ENCODE results near the gene VPS26A. TPM values are rescaled to one million over a fixed set of nuclear protein-coding genes. Genes with fewer than 3 reads are reported as not detected.

VPS26A gene
- polyA plus RNA-seq, 1 experiment: 44.4 TPM

GRCh38 chr10:69086001-69086509 is 37.9 kb upstream of the VPS26A start:
- DNase-seq (ENCODE audit: low read depth, low spot score): no peak
- H3K27ac ChIP-seq (ENCODE audit: low read depth, low read length): peak overlapping the region; percentile 11
- no peaks in the 10 kb centered on the region for H3K9me3 ChIP-seq (ENCODE audit: control insufficient read depth, insufficient read depth, low read length)

GRCh38 chr10:69087590-69088470 is 36.1 kb upstream of the VPS26A start, which contains the start of gene SRGN:
TSS of gene SRGN (plus strand) at chr10:69088103. CDS start at chr10:69088158, 55 bp downstream.
- Histone ChIP-seq H3K4me3 (ENCODE audit: low read depth, low read length) (peak within 1 kb of the TSS; percentile 60), H3K9me3 (ENCODE audit: control insufficient read depth, insufficient read depth, low read length) (no peaks in the 10 kb centered on the region), H3K27me3 (ENCODE audit: control insufficient read depth, insufficient read depth, low read length) (no peaks in the 10 kb centered on the region), H3K27ac (ENCODE audit: low read depth, low read length) (peak within 1 kb of the TSS; percentile 47)
- POLR2A ChIA-PET: interaction anchor here (0.7 to 0.8 kb wide), 2 partner anchors 132 to 310 kb away, joined by 3 read pairs; no protein-coding TSS in a partner anchor
- CTCF ChIA-PET: interaction anchor here (0.5 to 1.0 kb wide), 5 partner anchors 24 to 82 kb away, joined by 3 to 5 read pairs (median 4); no protein-coding TSS in a partner anchor
- peak; percentile 33 for DNase-seq (ENCODE audit: low read depth, low spot score)
- no peak for TF ChIP-seq CTCF (IDR thresholded peaks at IDR 0.05; ENCODE audit: low read depth, low read length)

More at GRCh38 chr10:69086001-69086509, 37.9 kb upstream of the VPS26A start:
- Histone ChIP-seq H3K27me3 (ENCODE audit: control insufficient read depth, insufficient read depth, low read length) (no peaks in the 10 kb centered on the region), H3K4me3 (ENCODE audit: low read depth, low read length) (no peak overlapping the region)
- TF ChIP-seq CTCF (IDR thresholded peaks at IDR 0.05; ENCODE audit: low read depth, low read length): no peak
- ChIA-PET POLR2A (interaction anchor here (0.5 kb wide), 1 partner anchor 77 kb away, joined by 3 read pairs; no protein-coding TSS in a partner anchor), CTCF (no interaction called here)

- TF ChIP-seq CTCF (IDR thresholded peaks at IDR 0.05; ENCODE audit: low read depth, low read length): no peak
- Histone ChIP-seq H3K9me3 (ENCODE audit: control insufficient read depth, insufficient read depth, low read length) (no peaks in the 10 kb centered on the region), H3K4me3 (ENCODE audit: low read depth, low read length) (peak overlapping the region; percentile 60), H3K27ac (ENCODE audit: low read depth, low read length) (peak overlapping the region; percentile 33), H3K27me3 (ENCODE audit: control insufficient read depth, insufficient read depth, low read length) (no peaks in the 10 kb centered on the region)
- CTCF ChIA-PET: interaction anchor here (1.0 kb wide), 1 partner anchor 83 kb away, joined by 3 read pairs; no protein-coding TSS in a partner anchor
- POLR2A ChIA-PET: interaction anchor here (0.8 kb wide), 1 partner anchor 133 kb away, joined by 3 read pairs; no protein-coding TSS in a partner anchor
- no peak for DNase-seq (ENCODE audit: low read depth, low spot score)
Observed at GRCh38 chr10:69088471-69088769, 35.6 kb upstream of the VPS26A start.

GRCh38 chr10:69088801-69089501 is 35.0 kb upstream of the VPS26A start:
- peak overlapping the region; percentile 60 for H3K4me3 ChIP-seq (ENCODE audit: low read depth, low read length)
- H3K27ac ChIP-seq (ENCODE audit: low read depth, low read length): no peak overlapping the region
- TF ChIP-seq CTCF (IDR thresholded peaks at IDR 0.05; ENCODE audit: low read depth, low read length): no peak
- ChIA-PET POLR2A (no interaction called here), CTCF (interaction anchor here (1.0 kb wide), 1 partner anchor 83 kb away, joined by 3 read pairs; no protein-coding TSS in a partner anchor)
- no peaks in the 10 kb centered on the region for H3K27me3 ChIP-seq (ENCODE audit: control insufficient read depth, insufficient read depth, low read length)
- H3K9me3 ChIP-seq (ENCODE audit: control insufficient read depth, insufficient read depth, low read length): no peaks in the 10 kb centered on the region
- DNase-seq (ENCODE audit: low read depth, low spot score): no peak
